ENCODE results near the gene ADGRD1.
A peak's percentile ranks its signal among the peaks of the same experiment; 100 is the strongest.

The ADGRD1 gene

GRCh38 chr12:130966443-130967030, 12.8 kb downstream of the ADGRD1 start:
- DNase-seq (ENCODE audit: extremely low read depth, low read depth): no peak
- TF ChIP-seq CTCF (IDR thresholded peaks at IDR 0.05; ENCODE audit: low read depth, low read length): no peak

DNA sequence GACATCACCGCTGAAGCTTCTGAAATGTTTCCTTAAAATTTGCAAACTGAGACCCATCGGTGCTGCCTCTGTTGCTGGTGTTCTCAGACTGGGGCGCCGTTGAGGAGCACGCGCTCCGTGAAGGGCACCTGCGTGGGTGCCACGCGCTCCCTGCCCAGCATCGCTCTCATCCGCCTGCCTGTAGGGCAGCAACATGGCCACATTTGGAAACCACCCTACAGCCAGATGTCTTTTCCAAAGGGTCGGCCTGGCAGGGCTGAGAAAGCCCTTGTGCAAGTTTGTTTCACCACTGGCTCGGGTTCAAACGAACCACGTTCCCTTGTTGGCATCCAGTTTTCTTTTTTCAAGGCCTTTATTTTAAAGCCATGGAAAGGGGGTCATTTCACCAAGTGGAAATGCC, 13.9 kb downstream of the ADGRD1 start:
- DNase-seq (ENCODE audit: extremely low read depth, low read depth): no peak
- TF ChIP-seq CTCF (IDR thresholded peaks at IDR 0.05; ENCODE audit: low read depth, low read length): no peak

GRCh38 chr12:130968611-130969010, 14.9 kb downstream of the ADGRD1 start:
- TF ChIP-seq CTCF (IDR thresholded peaks at IDR 0.05; ENCODE audit: low read depth, low read length): no peak
- no peak for DNase-seq (ENCODE audit: extremely low read depth, low read depth)

- no peak for DNase-seq (ENCODE audit: extremely low read depth, low read depth)
- no peak for TF ChIP-seq CTCF (IDR thresholded peaks at IDR 0.05; ENCODE audit: low read depth, low read length)
Observed at GRCh38 chr12:130969223-130969622, 15.5 kb downstream of the ADGRD1 start.

DNA sequence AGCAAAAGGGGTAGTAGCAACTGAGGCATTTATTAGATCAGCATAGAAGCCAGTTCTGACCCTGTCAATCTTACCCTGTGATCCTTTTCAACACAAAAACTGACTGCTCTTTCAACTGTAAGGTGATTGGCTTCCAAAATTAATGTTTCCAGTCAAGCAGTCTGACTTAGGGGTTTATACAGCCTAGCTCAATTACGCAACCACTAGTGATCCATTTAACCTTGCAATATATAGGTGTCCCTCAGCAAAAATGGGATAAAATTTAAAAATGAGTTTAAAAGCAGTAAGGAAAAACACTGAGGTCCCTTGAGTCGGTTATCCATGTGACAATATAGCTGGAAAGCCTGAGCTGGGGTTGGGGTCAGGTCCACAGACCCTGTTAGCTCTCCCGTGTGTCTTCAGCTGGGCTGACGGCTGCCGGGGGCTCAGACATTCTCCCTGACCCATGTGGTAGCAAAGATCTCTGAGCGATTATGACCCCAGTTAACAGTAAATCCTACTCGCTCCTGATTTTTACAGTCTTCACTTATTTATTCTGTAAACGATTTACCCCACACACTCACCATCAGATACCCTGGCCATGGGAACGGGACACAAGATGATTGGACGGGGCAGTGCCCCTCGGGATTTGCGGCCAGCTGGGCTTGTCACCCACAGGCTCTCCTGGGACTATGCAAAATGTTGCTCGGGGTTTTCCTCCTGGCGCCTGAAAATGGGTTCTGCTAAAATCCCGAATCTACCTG, 16.6 kb downstream of the ADGRD1 start:
- no peak for TF ChIP-seq CTCF (IDR thresholded peaks at IDR 0.05; ENCODE audit: low read depth, low read length)
- no peak for DNase-seq (ENCODE audit: extremely low read depth, low read depth)

DNA sequence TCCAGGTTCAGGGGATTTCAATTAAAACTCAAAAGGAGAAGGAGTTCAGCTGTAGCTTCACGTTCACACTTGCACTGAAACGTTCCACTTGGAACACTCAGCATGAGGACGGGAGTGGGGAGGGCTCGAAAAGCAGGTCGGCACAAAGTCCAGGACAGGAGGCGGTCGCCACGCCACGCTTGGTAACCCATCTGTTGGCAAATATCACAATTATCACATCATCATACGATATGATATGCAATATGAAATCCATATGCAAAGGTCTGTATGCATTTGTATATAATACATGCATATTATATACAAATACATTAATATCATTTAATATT, 17.2 kb downstream of the ADGRD1 start:
- no peak for DNase-seq (ENCODE audit: extremely low read depth, low read depth)
- TF ChIP-seq CTCF (IDR thresholded peaks at IDR 0.05; ENCODE audit: low read depth, low read length): no peak

- peak; percentile 19 for DNase-seq (ENCODE audit: extremely low read depth, low read depth)
- TF ChIP-seq CTCF (IDR thresholded peaks at IDR 0.05; ENCODE audit: low read depth, low read length): no peak
Observed at GRCh38 chr12:130971925-130972585, 18.3 kb downstream of the ADGRD1 start.
